ENCODE results near the gene IFITM2.

IFITM2 gene

DNA sequence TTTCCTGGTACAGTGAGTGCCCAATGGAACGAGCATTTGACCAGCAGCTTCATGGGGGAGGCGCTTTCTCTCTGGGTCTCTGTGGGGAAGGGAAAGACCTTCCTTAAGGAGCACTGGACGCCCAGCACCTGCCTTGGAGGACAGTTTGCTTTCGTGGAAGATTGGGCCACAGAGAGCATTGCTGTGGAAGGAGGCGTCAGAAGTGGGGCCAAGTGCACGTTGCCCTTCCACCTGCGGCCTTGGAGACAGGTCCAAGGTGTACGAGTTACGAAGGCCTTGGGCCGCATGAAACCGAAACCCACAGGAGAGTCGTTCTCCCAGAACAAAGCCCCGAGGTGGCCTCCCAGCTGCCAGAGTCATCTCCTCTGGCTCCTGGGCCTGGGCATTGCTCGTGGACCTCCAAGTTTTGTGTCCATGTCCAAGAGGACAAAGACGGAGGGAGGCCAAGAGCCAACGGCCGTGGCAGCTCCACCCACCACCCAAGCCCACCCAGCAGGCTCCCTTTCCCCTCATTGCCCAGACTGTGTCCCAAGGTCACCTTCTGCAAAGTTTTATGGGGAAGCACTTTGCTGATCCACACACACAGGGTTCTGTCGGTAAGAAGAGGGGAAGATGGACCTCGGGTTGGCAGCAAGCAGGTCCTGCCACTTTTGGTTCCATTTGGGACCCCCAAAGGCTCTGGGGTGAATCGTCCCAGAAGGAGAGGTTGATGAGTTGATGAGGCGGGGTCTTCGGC is 35.3 kb upstream of the IFITM2 start:
- no peak overlapping the region for H3K27ac ChIP-seq (ENCODE audit: low read depth in 2 of 2, low read length in 2 of 2)

GRCh38 chr11:272931-273198 is 34.8 kb upstream of the IFITM2 start:
- H3K36me3 ChIP-seq (ENCODE audit: control insufficient read depth in 2 of 2, insufficient read depth in 2 of 2, low read length in 2 of 2) = no peaks in the 10 kb centered on the region
- no peak overlapping the region for H3K27ac ChIP-seq (ENCODE audit: low read depth in 2 of 2, low read length in 2 of 2)
- no peaks in the 10 kb centered on the region for H3K9me3 ChIP-seq (ENCODE audit: control insufficient read depth in 2 of 2, low read length in 2 of 2)
- no peak overlapping the region for H3K4me3 ChIP-seq (ENCODE audit: low read length in 2 of 2)
- no peak overlapping the region for H3K9ac ChIP-seq (ENCODE audit: low read depth in 1 of 2, low read length in 2 of 2)
- peaks cover 6 to 9% of the 10 kb centered on the region in 2 donors for H3K4me1 ChIP-seq (ENCODE audit: control insufficient read depth in 2 of 2, insufficient read depth in 2 of 2, low read length in 2 of 2)
- no peaks in the 10 kb centered on the region for H3K27me3 ChIP-seq (ENCODE audit: control insufficient read depth in 2 of 2, insufficient read depth in 2 of 2, low read length in 2 of 2)

More for the DNA sequence above, 35.3 kb upstream of the IFITM2 start:
- no peaks in the 10 kb centered on the region for H3K9me3 ChIP-seq (ENCODE audit: control insufficient read depth in 2 of 2, low read length in 2 of 2)
- H3K27me3 ChIP-seq (ENCODE audit: control insufficient read depth in 2 of 2, insufficient read depth in 2 of 2, low read length in 2 of 2) = no peaks in the 10 kb centered on the region
- peaks cover 10 to 13% of the 10 kb centered on the region in 2 donors for H3K4me1 ChIP-seq (ENCODE audit: control insufficient read depth in 2 of 2, insufficient read depth in 2 of 2, low read length in 2 of 2)
- no peaks in the 10 kb centered on the region for H3K36me3 ChIP-seq (ENCODE audit: control insufficient read depth in 2 of 2, insufficient read depth in 2 of 2, low read length in 2 of 2)
- no peak overlapping the region for H3K4me3 ChIP-seq (ENCODE audit: low read length in 2 of 2)
- H3K9ac ChIP-seq (ENCODE audit: low read depth in 1 of 2, low read length in 2 of 2) = no peak overlapping the region

- no peaks in the 10 kb centered on the region for H3K9me3 ChIP-seq (ENCODE audit: control insufficient read depth in 2 of 2, low read length in 2 of 2)
- H3K27ac ChIP-seq (ENCODE audit: low read depth in 2 of 2, low read length in 2 of 2) = no peak overlapping the region
- H3K4me3 ChIP-seq (ENCODE audit: low read length in 2 of 2) = no peak overlapping the region
- H3K9ac ChIP-seq (ENCODE audit: low read depth in 1 of 2, low read length in 2 of 2) = no peak overlapping the region
- no peaks in the 10 kb centered on the region for H3K36me3 ChIP-seq (ENCODE audit: control insufficient read depth in 2 of 2, insufficient read depth in 2 of 2, low read length in 2 of 2)
- peaks cover 10 to 11% of the 10 kb centered on the region in 2 donors for H3K4me1 ChIP-seq (ENCODE audit: control insufficient read depth in 2 of 2, insufficient read depth in 2 of 2, low read length in 2 of 2)
- H3K27me3 ChIP-seq (ENCODE audit: control insufficient read depth in 2 of 2, insufficient read depth in 2 of 2, low read length in 2 of 2) = peaks cover 12 to 14% of the 10 kb centered on the region in 2 donors
These were observed 31.4 kb upstream of the IFITM2 start for GRCh38 chr11:276219-276618.

- Histone ChIP-seq H3K4me1 (ENCODE audit: control insufficient read depth in 2 of 2, insufficient read depth in 2 of 2, low read length in 2 of 2) (peaks cover 16 to 18% of the 10 kb centered on the region in 2 donors), H3K9ac (ENCODE audit: low read depth in 1 of 2, low read length in 2 of 2) (peak within 1 kb of the TSS in 1 of 2 donors; percentile 43), H3K27me3 (ENCODE audit: control insufficient read depth in 2 of 2, insufficient read depth in 2 of 2, low read length in 2 of 2) (peaks cover 28 to 32% of the 10 kb centered on the region in 2 donors), H3K4me3 (ENCODE audit: low read length in 2 of 2) (peak within 1 kb of the TSS in 1 of 2 donors; percentile 13), H3K9me3 (ENCODE audit: control insufficient read depth in 2 of 2, low read length in 2 of 2) (no peaks in the 10 kb centered on the region), H3K36me3 (ENCODE audit: control insufficient read depth in 2 of 2, insufficient read depth in 2 of 2, low read length in 2 of 2) (no peaks in the 10 kb centered on the region), H3K27ac (ENCODE audit: low read depth in 2 of 2, low read length in 2 of 2) (no peak within 1 kb of the TSS)
These were observed 29.3 kb upstream of the IFITM2 start, which contains the start of gene NLRP6 for GRCh38 chr11:278001-278951. Gene NLRP6, plus strand, starts transcription at chr11:278407. Its CDS starts 163 bp downstream, at chr11:278570.

GRCh38 chr11:279040-279965 is 28.3 kb upstream of the IFITM2 start:
- H3K9me3 ChIP-seq (ENCODE audit: control insufficient read depth in 2 of 2, low read length in 2 of 2) = no peaks in the 10 kb centered on the region
- peak overlapping the region in 1 of 2 donors; percentile 43 for H3K9ac ChIP-seq (ENCODE audit: low read depth in 1 of 2, low read length in 2 of 2)
- peaks cover 31 to 38% of the 10 kb centered on the region in 2 donors for H3K27me3 ChIP-seq (ENCODE audit: control insufficient read depth in 2 of 2, insufficient read depth in 2 of 2, low read length in 2 of 2)
- H3K27ac ChIP-seq (ENCODE audit: low read depth in 2 of 2, low read length in 2 of 2) = peak overlapping the region in 1 of 2 donors; percentile 16
- H3K4me1 ChIP-seq (ENCODE audit: control insufficient read depth in 2 of 2, insufficient read depth in 2 of 2, low read length in 2 of 2) = peaks cover 16 to 18% of the 10 kb centered on the region in 2 donors
- peak overlapping the region; percentile 26 to 46 for H3K4me3 ChIP-seq (ENCODE audit: low read length in 2 of 2)
- H3K36me3 ChIP-seq (ENCODE audit: control insufficient read depth in 2 of 2, insufficient read depth in 2 of 2, low read length in 2 of 2) = no peaks in the 10 kb centered on the region

GRCh38 chr11:279966-280705 is 27.5 kb upstream of the IFITM2 start:
- no peaks in the 10 kb centered on the region for H3K36me3 ChIP-seq (ENCODE audit: control insufficient read depth in 2 of 2, insufficient read depth in 2 of 2, low read length in 2 of 2)
- peaks cover 16 to 18% of the 10 kb centered on the region in 2 donors for H3K4me1 ChIP-seq (ENCODE audit: control insufficient read depth in 2 of 2, insufficient read depth in 2 of 2, low read length in 2 of 2)
- peak overlapping the region in 1 of 2 donors; percentile 4 for H3K9ac ChIP-seq (ENCODE audit: low read depth in 1 of 2, low read length in 2 of 2)
- peak overlapping the region; percentile 46 to 60 for H3K4me3 ChIP-seq (ENCODE audit: low read length in 2 of 2)
- no peaks in the 10 kb centered on the region for H3K9me3 ChIP-seq (ENCODE audit: control insufficient read depth in 2 of 2, low read length in 2 of 2)
- peak overlapping the region in 1 of 2 donors; percentile 16 for H3K27ac ChIP-seq (ENCODE audit: low read depth in 2 of 2, low read length in 2 of 2)
- H3K27me3 ChIP-seq (ENCODE audit: control insufficient read depth in 2 of 2, insufficient read depth in 2 of 2, low read length in 2 of 2) = peaks cover 31 to 38% of the 10 kb centered on the region in 2 donors

DNA sequence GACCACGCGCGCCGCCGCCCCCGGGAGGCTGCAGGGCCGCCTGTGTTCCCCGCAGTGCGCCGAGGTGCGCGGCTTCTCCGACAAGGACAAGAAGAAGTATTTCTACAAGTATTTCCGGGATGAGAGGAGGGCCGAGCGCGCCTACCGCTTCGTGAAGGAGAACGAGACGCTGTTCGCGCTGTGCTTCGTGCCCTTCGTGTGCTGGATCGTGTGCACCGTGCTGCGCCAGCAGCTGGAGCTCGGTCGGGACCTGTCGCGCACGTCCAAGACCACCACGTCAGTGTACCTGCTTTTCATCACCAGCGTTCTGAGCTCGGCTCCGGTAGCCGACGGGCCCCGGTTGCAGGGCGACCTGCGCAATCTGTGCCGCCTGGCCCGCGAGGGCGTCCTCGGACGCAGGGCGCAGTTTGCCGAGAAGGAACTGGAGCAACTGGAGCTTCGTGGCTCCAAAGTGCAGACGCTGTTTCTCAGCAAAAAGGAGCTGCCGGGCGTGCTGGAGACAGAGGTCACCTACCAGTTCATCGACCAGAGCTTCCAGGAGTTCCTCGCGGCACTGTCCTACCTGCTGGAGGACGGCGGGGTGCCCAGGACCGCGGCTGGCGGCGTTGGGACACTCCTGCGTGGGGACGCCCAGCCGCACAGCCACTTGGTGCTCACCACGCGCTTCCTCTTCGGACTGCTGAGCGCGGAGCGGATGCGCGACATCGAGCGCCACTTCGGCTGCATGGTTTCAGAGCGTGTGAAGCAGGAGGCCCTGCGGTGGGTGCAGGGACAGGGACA is 26.7 kb upstream of the IFITM2 start:
- H3K4me1 ChIP-seq (ENCODE audit: control insufficient read depth in 2 of 2, insufficient read depth in 2 of 2, low read length in 2 of 2) = peaks cover 16 to 18% of the 10 kb centered on the region in 2 donors
- H3K4me3 ChIP-seq (ENCODE audit: low read length in 2 of 2) = peak overlapping the region; percentile 46 to 60
- no peaks in the 10 kb centered on the region for H3K9me3 ChIP-seq (ENCODE audit: control insufficient read depth in 2 of 2, low read length in 2 of 2)
- no peaks in the 10 kb centered on the region for H3K36me3 ChIP-seq (ENCODE audit: control insufficient read depth in 2 of 2, insufficient read depth in 2 of 2, low read length in 2 of 2)
- peaks cover 31 to 43% of the 10 kb centered on the region in 2 donors for H3K27me3 ChIP-seq (ENCODE audit: control insufficient read depth in 2 of 2, insufficient read depth in 2 of 2, low read length in 2 of 2)
- H3K9ac ChIP-seq (ENCODE audit: low read depth in 1 of 2, low read length in 2 of 2) = no peak overlapping the region
- H3K27ac ChIP-seq (ENCODE audit: low read depth in 2 of 2, low read length in 2 of 2) = peak overlapping the region in 1 of 2 donors; percentile 32

DNA sequence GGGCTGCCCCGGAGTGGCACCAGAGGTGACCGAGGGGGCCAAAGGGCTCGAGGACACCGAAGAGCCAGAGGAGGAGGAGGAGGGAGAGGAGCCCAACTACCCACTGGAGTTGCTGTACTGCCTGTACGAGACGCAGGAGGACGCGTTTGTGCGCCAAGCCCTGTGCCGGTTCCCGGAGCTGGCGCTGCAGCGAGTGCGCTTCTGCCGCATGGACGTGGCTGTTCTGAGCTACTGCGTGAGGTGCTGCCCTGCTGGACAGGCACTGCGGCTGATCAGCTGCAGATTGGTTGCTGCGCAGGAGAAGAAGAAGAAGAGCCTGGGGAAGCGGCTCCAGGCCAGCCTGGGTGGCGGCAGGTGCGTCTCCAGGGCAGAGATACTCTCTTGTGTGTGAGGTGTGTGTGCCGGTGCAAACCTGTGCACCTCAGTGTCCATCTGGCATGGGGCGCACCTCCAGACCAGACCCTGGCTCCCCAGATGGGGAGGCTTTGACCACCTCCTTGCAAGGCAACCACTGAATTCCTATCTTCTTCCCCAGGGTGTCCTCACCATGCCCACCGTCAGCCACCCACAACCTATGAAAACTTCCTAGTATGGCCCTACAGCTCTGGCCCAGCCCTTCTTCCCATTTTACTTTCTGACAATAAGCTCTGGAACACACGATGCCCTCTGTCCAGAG is 26.0 kb upstream of the IFITM2 start:
- Histone ChIP-seq H3K27me3 (ENCODE audit: control insufficient read depth in 2 of 2, insufficient read depth in 2 of 2, low read length in 2 of 2) (peaks cover 31 to 47% of the 10 kb centered on the region in 2 donors), H3K9me3 (ENCODE audit: control insufficient read depth in 2 of 2, low read length in 2 of 2) (no peaks in the 10 kb centered on the region), H3K36me3 (ENCODE audit: control insufficient read depth in 2 of 2, insufficient read depth in 2 of 2, low read length in 2 of 2) (no peaks in the 10 kb centered on the region), H3K4me1 (ENCODE audit: control insufficient read depth in 2 of 2, insufficient read depth in 2 of 2, low read length in 2 of 2) (peaks cover 16 to 18% of the 10 kb centered on the region in 2 donors), H3K4me3 (ENCODE audit: low read length in 2 of 2) (peak overlapping the region; percentile 30 to 50), H3K27ac (ENCODE audit: low read depth in 2 of 2, low read length in 2 of 2) (peak overlapping the region in 1 of 2 donors; percentile 32), H3K9ac (ENCODE audit: low read depth in 1 of 2, low read length in 2 of 2) (no peak overlapping the region)
